HepG2 (cell line): ENCODE measurements around the gene DPM1. TPM values are rescaled to one million over a fixed set of nuclear protein-coding genes. Genes with fewer than 3 reads are reported as not detected.

Experiments
- ARID5B ChIP-seq: IDR thresholded peaks from 2 replicates; pipeline ENCODE4 v1.4.0; 2020; ENCODE audit warnings: mild to moderate bottlenecking, missing genetic modification reagents
- MAZ ChIP-seq, 2 experiments: sonication (generic) in 1 of 2; formaldehyde crosslinking in 1 of 2; IDR thresholded peaks; 2 replicates each; pipeline versions ENCODE4 v1.5.0 to v1.6.1; 2012 to 2020; ENCODE audit warnings: low read depth in 2 of 2, mild to moderate bottlenecking in 2 of 2, borderline replicate concordance in 1 of 2, improper control_type of control experiment in 1 of 2, low read length in 1 of 2, missing genetic modification reagents in 1 of 2, moderate library complexity in 1 of 2
- POLR2G ChIP-seq: fragments of 200-400 bp; formaldehyde crosslinking; IDR thresholded peaks from 2 replicates; pipeline ENCODE4 v1.6.1; 2018; ENCODE audit warnings: mild to moderate bottlenecking, low read depth, low read length, moderate library complexity
- ZNF280D ChIP-seq: sonication (generic); formaldehyde crosslinking; IDR thresholded peaks from 2 replicates; pipeline ENCODE4 v1.5.1; 2020; ENCODE audit warnings: mild to moderate bottlenecking, missing genetic modification reagents
- ZNF550 ChIP-seq: sonication (generic); formaldehyde crosslinking; IDR thresholded peaks from 2 replicates; pipeline ENCODE4 v1.4.0; 2020; ENCODE audit warnings: mild to moderate bottlenecking, missing genetic modification reagents, borderline replicate concordance
- ZNF558 ChIP-seq: sonication (generic); formaldehyde crosslinking; IDR thresholded peaks from 2 replicates; pipeline ENCODE4 v1.9.0; 2022; ENCODE audit warnings: mild to moderate bottlenecking, missing genetic modification reagents, borderline replicate concordance
- ZNF816 ChIP-seq: sonication (generic); formaldehyde crosslinking; IDR thresholded peaks from 2 replicates; pipeline ENCODE4 v1.8.0; 2022; ENCODE audit warnings: missing genetic modification reagents, mild to moderate bottlenecking, borderline replicate concordance
- polyA plus RNA-seq, 8 experiments: library from polyadenylated mRNA; depleted of rRNA in 3 of 8; stranded (reverse) in 7 of 8; unstranded in 1 of 8; fragments of >200 nt; fragmentation: Illumina TruSeq in 4 of 8; extraction: Trizol in 4 of 8; gene quantifications; 2 replicates each; pipeline versions ENCODE4 v1.2.1 to v1.2.3, GENCODE V29; 2011 to 2016; ENCODE audit warnings: low read depth in 4 of 8, missing spikeins in 1 of 8, mixed read lengths in 1 of 8; ENCODE audit not compliant: insufficient read depth in 1 of 8
- total RNA-seq, 5 experiments: library from RNA; depleted of rRNA; stranded (reverse); fragments of >200 nt; fragmentation: Illumina TruSeq; extraction: Trizol; gene quantifications; 2 replicates each; pipeline ENCODE4 v1.2.3, GENCODE V29; 2016; ENCODE audit warnings: low read depth in 1 of 5
- TF ChIP-seq, protein P1 (sequence below): sonication (generic); formaldehyde crosslinking; IDR thresholded peaks from 2 replicates; pipeline ENCODE4 v1.8.1; 2023; ENCODE audit warnings: mild to moderate bottlenecking, inconsistent platforms, moderate library complexity, missing genetic modification reagents, borderline replicate concordance

Gene DPM1
- total and polyA plus RNA-seq, 2 of the 13 experiments (the other 11 are each of a cell fraction or from before 2014, with no cell fraction given): 83.2 to 161 TPM

- TF ChIP-seq ARID5B (no peak), ZNF558 (CRISPR knock-in tag) (no peak), ZNF550 (CRISPR knock-in tag) (no peak), ZNF816 (CRISPR knock-in tag) (no peak), MAZ (IDR thresholded peaks at IDR 0.05; ENCODE audit: borderline replicate concordance, low read depth, low read length) (no peak), MAZ (CRISPR knock-in tag; IDR thresholded peaks at IDR 0.05; ENCODE audit: low read depth) (peak; percentile 29; the same call in 1 of the 2 replicates), ZNF280D (CRISPR knock-in tag) (no peak; the same call in 1 of the 2 replicates), POLR2G (peak; percentile 77; the same call in 1 of the 2 replicates)
- TF ChIP-seq, protein P1, sequence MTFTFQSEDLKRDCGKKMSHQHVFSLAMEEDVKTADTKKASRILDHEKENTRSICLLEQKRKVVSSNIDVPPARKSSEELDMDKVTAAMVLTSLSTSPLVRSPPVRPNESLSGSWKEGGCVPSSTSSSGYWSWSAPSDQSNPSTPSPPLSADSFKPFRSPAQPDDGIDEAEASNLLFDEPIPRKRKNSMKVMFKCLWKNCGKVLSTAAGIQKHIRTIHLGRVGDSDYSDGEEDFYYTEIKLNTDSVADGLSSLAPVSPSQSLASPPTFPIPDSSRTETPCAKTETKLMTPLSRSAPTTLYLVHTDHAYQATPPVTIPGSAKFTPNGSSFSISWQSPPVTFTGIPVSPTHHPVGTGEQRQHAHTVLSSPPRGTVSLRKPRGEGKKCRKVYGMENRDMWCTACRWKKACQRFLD (CRISPR knock-in tag): 0 out of 2 replicates have a peak, but pooled peaks have one; percentile 27
These were observed 27.4 kb downstream of the DPM1 start (continued) for GRCh38 chr20:50930976-50931305.
